Right cardiac atrium (tissue), 5 donors: ENCODE data around the gene DBNL. TPM values are rescaled to one million over a fixed set of nuclear protein-coding genes. Genes with fewer than 3 reads are reported as not detected.
"Not testable (repeated sequence)": the region's sequence is repeated elsewhere in the genome, so short reads cannot be mapped to it uniquely, and the experiment has no call there.

Source experiments
- ATAC-seq, 2 donors: fragments of 200-7000 bp; cut with Tn5 transposase; one replicate each; pipeline versions ENCODE4 v1.8.0 to v1.9.1; 2020; ENCODE audit warnings: moderate library complexity in 2 of 2, mild to moderate bottlenecking in 1 of 2
- DNase-seq, 3 donors: peaks; one replicate each; pipeline ENCODE4 v3.0.0-alpha.2; 2020
- H3K27ac ChIP-seq: one replicate; pipeline ENCODE4 v1.5.1; 2013; ENCODE audit warnings: mild to moderate bottlenecking, low read length, control low read depth, moderate library complexity
- H3K27me3 ChIP-seq: one replicate; pipeline ENCODE4 v1.6.1; 2013; ENCODE audit not compliant: control insufficient read depth, insufficient read depth
- H3K4me1 ChIP-seq: one replicate; pipeline ENCODE4 v1.6.1; 2013; ENCODE audit warnings: low read length; ENCODE audit not compliant: control insufficient read depth, insufficient read depth
- H3K4me3 ChIP-seq: one replicate; pipeline ENCODE4 v1.5.1; 2013; ENCODE audit warnings: low read length, control low read depth
- H3K9me3 ChIP-seq: one replicate; pipeline ENCODE4 v1.6.1; 2013; ENCODE audit warnings: low read length; ENCODE audit not compliant: control insufficient read depth
- WGBS: extraction: QIAGEN DNeasy Blood & Tissue Kit; methylation state at CpG from one replicate; pipeline ENCODE4 v1.1.7; 2013; 5-methylcytosine and 5-hydroxymethylcytosine counted together
- intact Hi-C, 4 donors: fragments of 100-400 bp; cut with DNase I; formaldehyde crosslinking; loops; one replicate each; pipeline versions ENCODE4 v1.11.0 to v1.14.0; 2022 to 2023
- long read RNA-seq, 4 donors: library from polyadenylated mRNA; unstranded; transcript quantifications; one replicate each; pipeline ENCODE4 v2.0.0, GENCODE V29; 2020 to 2021
- polyA plus RNA-seq: library from polyadenylated mRNA; stranded (reverse); fragments of 200-250 nt; gene quantifications from one replicate; pipeline ENCODE4 v1.2.3, GENCODE V29; 2013
- total RNA-seq, 4 donors: library from RNA; stranded (reverse); fragmentation: NEBNext Ultra II Directional; extraction: Animal tissue kit (Norgen Biotek cat#: 25700); gene quantifications; one replicate each; pipeline ENCODE4 v1.2.1, GENCODE V29; 2021
- donor health status: healthy with polysubstance abuse.
- donor health status: DM: no; HTN: yes; CAD: no.
- donor health status: DM: no; HTN: no; CAD: no.
- donor health status: DM: no; HTN: yes; CAD: no; lungs with severe emphysema.
- donor health status: DM: yes; HTN: yes; CAD: no.

Gene DBNL
- total RNA-seq (10 to 100 TPM; 34.3 to 44.6 (median 38.1) TPM), polyA plus RNA-seq (37.5 TPM)
- long read RNA-seq, donor 1, full-length matches to known transcripts: 132 of 168 reads
- long read RNA-seq, donor 1, partial matches to known transcripts: 15 of 168 reads
- long read RNA-seq, donor 1, other reads (novel, unspliced or antisense): 21 of 168 reads
- long read RNA-seq, donor 2, transcript DBNL-220 (13 exons, 2,117 nt): minor isoform, 9 of 48 reads
- long read RNA-seq, donor 2, transcript DBNL-210 (13 exons, 1,808 nt): major isoform, 29 of 48 reads
- long read RNA-seq, donor 2, partial matches to known transcripts: 1 of 48 reads
- long read RNA-seq, donor 2, other reads (novel, unspliced or antisense): 9 of 48 reads
- long read RNA-seq, donor 3, full-length matches to known transcripts: 253 of 325 reads
- long read RNA-seq, donor 3, partial matches to known transcripts: 12 of 325 reads
- long read RNA-seq, donor 3, other reads (novel, unspliced or antisense): 60 of 325 reads
- long read RNA-seq, donor 4, transcript DBNL-220 (13 exons, 2,117 nt): minor isoform, 12 of 64 reads
- long read RNA-seq, donor 4, transcript DBNL-210 (13 exons, 1,808 nt): major isoform, 34 of 64 reads
- long read RNA-seq, donor 4, partial matches to known transcripts: 4 of 64 reads
- long read RNA-seq, donor 4, other reads (novel, unspliced or antisense): 12 of 64 reads

DNA sequence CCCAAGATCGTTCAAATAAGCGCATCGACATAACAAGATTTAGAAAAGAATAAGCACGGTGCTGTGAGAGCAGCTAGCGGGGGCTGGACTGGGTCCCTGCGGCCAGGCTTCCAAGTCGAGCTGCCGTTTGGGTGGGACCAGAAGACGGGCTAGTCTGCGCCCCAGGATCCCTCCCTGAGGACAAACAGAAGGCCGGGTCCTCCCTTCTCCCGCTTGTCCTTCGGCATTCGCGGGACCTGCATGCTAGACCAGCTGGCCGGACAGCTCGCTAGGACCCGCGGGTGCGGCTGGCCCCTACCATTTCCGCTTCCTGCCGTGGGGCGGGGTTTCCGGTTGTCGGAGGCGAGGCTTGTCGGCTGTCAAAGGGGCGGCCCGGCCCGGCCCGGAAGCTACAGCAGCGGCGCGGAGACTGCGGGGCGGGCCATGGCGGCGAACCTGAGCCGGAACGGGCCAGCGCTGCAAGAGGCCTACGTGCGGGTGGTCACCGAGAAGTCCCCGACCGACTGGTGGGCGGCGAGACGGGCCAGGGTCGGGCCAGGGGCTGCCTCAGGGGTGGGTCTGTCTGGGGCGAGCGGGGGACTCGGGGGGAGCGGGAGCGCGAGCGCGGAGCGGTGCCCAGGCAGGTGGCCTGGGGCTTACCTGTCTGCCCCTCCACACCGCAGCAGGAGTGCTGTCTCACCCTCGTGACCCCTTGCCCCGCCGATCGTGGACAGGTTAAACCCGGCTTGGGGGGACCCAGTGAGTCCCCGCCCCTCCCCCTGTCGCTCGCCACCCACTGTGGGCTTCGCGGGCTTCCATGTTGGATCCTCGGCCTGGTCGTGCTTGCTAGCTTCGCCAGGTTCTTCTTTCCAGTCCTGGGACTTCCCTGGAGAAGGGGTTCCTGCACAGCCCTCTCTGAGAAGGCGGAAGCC, at the start of gene DBNL:
Gene DBNL, plus strand, starts transcription at position 388 of the 911 bp plus-strand sequence. Its CDS starts 36 bp downstream, at position 424.
- Histone ChIP-seq H3K27ac (peak within 1 kb of the TSS; percentile 90), H3K4me3 (peak within 1 kb of the TSS; percentile 84), H3K4me1 (peaks cover 4% of the 10 kb centered on the region), H3K9me3 (no peaks in the 10 kb centered on the region), H3K27me3 (no peaks in the 10 kb centered on the region)
- intact Hi-C loops: no loop called here
- DNase-seq: peak; percentile 96 to 99 (median 98)
- peak; percentile 93 to 95 for ATAC-seq
- under 1% methylated on average over 74 of the region's 74 CpGs for WGBS

DNA sequence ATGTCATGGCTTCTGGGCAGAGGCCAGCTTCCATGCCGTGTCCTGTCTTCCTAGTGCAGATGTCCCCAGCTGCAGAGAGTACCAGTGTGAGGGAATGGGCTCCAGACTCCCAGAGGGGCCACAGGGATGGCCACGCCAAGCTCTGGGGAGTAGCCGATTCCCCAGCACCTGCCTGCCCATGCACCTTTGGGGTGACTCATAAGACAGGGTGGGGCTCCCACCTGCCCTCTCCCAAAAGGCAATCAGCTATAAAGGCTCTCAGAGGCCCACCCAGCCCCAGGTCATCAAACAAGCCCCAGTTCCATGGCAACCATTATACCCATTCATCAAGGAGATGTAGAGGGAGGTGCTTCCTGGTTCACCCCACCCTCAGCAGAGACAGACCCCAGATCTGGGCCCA, 47.0 kb upstream of the DBNL start, which contains the start of gene SPDYE1:
Gene SPDYE1, plus strand, starts transcription at position 366 of the 400 bp plus-strand sequence. CDS start 2,053 bp downstream, outside the sequence.
- DNase-seq, H3K27me3 ChIP-seq, H3K4me1 ChIP-seq, H3K4me3 ChIP-seq, H3K27ac ChIP-seq, H3K9me3 ChIP-seq, intact Hi-C loops: not testable (repeated sequence)
- 96% methylated on average over 3 of the region's 3 CpGs for WGBS
- ATAC-seq: peak in 1 of 2 donors; percentile 33

DNA sequence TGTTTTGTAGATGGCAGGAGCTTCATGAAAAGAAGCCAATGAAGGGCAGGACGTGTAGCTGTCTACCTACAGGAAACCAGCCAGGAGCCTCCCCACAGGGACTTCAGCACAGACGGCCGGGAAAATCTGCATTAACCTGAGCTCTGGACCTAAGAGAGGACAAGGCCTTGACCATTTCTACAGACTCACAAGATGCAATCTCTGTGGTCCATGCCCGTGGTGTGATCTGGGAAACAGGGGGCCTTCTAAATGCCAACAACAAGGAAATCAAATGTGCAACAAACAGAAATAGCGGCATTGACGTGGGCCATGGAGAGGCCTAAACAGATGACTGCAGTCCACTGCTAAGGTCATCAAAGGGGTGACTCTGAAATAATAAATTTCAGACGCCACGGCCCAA, 32.4 kb upstream of the DBNL start:
- H3K4me1 ChIP-seq, DNase-seq, H3K27me3 ChIP-seq, ATAC-seq, H3K4me3 ChIP-seq, H3K9me3 ChIP-seq, H3K27ac ChIP-seq, intact Hi-C loops: not testable (repeated sequence)
- 85% methylated on average over 8 of the region's 8 CpGs for WGBS

DNA sequence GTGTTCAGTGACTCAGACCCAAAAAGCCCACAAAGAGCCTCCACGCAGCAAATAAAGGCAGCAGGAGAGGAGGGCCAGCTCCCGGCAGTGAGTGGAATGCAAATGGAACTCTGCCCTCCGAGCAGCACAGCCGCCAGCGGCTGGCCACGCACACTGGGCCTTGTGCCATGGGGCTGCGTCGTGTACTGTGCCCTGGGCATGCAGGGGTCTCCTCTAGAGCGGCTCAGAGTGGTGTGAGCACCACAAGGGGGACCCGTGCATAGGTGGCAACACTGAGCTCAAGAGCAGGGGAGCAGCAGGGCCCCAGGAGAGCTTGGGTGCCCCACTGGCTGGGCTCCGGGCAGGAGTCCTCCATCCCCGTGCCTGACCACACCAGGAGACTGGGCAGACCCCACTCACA, 29.4 kb upstream of the DBNL start:
- WGBS: 89% methylated on average over 9 of the region's 12 CpGs
- H3K27ac ChIP-seq, H3K27me3 ChIP-seq, ATAC-seq, H3K4me3 ChIP-seq, H3K4me1 ChIP-seq, H3K9me3 ChIP-seq, intact Hi-C loops, DNase-seq: not testable (repeated sequence)

DNA sequence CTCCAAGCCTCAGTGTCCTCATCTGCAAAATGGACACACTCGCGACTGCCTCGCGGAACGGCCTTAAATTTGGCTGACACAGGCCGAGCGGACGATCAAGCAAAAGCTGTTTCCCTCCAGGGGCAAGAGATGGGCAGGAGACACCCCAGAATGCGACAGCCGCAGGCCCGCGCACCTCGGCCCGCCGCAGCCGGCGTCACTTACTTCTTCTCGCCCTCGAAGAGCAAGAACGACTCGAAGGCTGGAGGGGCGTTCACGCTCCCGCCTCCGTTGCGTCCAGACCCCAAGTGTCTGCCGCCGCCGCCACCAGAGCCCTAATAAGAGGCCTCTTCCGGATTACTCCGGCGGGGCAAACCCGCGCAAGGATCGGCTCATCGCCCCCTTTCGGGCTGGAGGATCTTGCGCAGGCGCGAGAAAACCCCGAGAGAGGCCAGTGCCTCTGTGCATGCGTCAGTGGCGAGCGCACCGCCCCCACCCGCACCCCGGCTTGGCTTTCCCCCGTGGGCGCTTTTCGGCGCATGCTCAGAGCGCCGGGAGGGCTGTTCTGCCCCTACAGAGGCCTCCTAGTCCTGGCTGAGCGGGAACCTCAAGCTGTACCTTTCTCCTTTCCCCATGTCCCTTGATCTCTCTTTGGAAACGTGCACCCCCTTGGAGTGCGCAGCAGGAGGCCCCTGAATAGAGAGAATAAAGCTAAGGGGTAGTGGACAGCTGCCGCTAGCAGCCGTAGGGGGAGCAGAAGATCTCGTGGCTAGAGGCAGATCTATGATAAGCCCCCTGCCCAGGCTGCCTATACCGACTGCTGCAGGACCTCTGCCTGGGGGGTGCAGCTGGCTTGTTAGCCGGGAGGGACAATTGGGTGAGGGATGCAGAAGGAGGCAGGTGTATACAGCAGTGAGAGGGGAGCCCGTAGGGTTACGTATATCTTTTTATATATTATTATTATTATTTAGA, 25.4 kb upstream of the DBNL start:
- H3K9me3 ChIP-seq, H3K4me1 ChIP-seq, H3K27me3 ChIP-seq, intact Hi-C loops: not testable (repeated sequence)
- peak overlapping the region; percentile 75 for H3K27ac ChIP-seq
- H3K4me3 ChIP-seq: peak overlapping the region; percentile 85
- WGBS: 3% methylated on average over 62 of the region's 63 CpGs
- DNase-seq (peak; percentile 99 to 100 (median 100)), ATAC-seq (peak; percentile 97 to 98)

DNA sequence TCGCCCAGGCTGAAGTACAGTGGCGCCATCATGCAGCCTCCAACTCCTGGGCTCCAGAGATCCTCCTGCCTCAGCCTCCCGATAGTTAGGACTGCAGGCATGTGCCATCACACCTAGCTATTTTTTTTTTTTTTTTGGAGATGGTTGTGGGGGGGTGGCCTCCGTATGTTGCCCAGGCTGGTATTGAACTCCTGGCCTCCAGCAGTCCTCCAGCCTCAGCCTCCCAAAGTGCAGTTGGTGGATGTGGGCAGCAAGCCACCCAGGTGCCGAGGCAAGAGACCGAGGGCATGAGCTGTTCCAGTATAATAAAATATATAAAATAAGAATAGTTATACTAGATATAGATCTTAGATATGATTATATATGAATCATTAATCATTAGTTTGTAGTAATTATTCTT, 24.7 kb upstream of the DBNL start:
- H3K9me3 ChIP-seq, ATAC-seq, intact Hi-C loops, H3K27me3 ChIP-seq, H3K4me3 ChIP-seq, H3K4me1 ChIP-seq, H3K27ac ChIP-seq: not testable (repeated sequence)
- DNase-seq: peak in 1 of 3 donors; percentile 46
- WGBS: 85% methylated on average over 6 of the region's 6 CpGs

DNA sequence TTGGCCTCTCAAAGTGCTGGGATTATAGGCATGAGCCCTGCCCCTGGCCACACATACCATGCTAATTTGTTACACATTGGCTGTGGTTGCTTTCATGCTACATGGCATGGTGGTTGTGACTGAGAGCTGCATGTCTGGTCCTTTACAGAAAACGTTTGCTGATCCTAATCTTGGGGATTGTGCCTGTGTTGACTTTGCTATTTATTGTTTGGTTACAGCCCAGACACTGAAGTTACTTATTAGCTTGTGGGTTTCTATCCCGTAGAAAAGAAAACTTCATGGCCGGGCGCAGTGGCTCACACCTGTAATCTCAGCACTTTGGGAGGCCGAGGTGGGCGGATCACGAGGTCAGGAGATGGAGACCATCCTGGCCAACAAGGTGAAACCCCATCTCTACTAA, 22.4 kb upstream of the DBNL start:
- DNase-seq, intact Hi-C loops, H3K27ac ChIP-seq, H3K27me3 ChIP-seq, H3K4me1 ChIP-seq, H3K4me3 ChIP-seq, H3K9me3 ChIP-seq, ATAC-seq: not testable (repeated sequence)
- WGBS: 91% methylated on average over 6 of the region's 7 CpGs

DNA sequence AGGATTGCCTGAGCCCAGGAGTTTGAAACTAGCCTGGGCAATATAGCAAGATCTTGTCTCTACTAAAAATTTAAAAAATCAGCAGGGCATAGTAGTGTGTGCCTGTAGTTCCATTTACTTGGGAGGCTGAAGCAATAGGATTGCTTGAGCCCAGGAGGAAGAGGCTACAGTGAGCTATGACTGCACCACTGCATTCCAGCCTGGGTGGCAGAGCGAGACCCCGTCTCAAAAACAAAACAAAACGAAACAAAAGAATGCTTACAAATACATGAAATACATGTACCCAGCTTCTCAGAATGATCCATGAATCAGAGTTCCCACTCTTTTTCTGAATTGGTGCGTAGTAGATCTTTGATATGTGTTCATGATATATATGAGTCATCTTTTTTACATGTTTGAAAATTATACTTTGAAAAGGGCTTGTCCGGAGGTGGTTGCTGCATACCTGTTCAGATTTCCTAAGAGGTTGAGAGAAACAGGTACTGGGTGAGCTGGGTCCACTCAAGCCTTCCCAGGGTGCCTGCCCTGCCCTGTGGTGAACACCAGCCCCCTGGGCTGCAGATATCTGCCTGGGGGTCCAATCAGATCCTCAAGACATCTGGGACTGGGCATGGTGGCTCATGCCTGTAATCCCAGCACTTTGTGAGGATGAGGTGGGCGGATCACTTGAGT, 21.6 kb upstream of the DBNL start:
- H3K4me3 ChIP-seq, ATAC-seq, H3K27me3 ChIP-seq, H3K9me3 ChIP-seq, H3K27ac ChIP-seq, DNase-seq, H3K4me1 ChIP-seq, intact Hi-C loops: not testable (repeated sequence)
- WGBS: 81% methylated on average over 6 of the region's 6 CpGs

DNA sequence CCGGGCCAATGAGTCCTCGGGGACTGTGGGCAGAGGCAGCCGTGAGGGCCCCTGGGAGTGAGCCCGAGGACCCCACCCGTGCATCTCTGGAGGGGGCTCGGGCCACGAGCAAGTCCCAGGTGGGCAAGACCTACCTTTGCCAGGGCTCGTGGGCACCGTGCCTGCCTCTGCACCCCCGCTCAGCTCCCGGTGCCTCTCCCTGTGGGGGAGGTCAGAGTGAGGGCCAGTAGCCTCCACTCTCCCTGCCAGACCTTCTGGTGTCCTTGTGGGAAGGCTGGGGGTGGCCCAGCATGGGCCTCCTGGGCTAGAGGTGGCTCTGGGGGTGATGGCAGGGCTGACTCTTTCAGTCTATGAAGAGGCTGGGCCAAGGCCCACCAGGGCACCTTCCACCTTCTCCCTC, 15.1 kb upstream of the DBNL start:
- H3K27ac ChIP-seq, H3K4me3 ChIP-seq, H3K4me1 ChIP-seq, intact Hi-C loops, H3K27me3 ChIP-seq, H3K9me3 ChIP-seq, DNase-seq: not testable (repeated sequence)
- peak; percentile 30 to 37 for ATAC-seq
- WGBS: 84% methylated on average over 5 of the region's 11 CpGs
